Natural killer cell (primary cell): ENCODE measurements around the gene ARNT2. TPM values are rescaled to one million over a fixed set of nuclear protein-coding genes. Genes with fewer than 3 reads are reported as not detected.

ENCODE experiments used
- ATAC-seq, 3 donors: fragments of 150-1000 bp in 2 of 3; fragments of 200-7000 bp in 1 of 3; cut with Tn5 transposase; 1 replicate in 1 of 3; 2 replicates in 2 of 3; pipeline ENCODE4 v1.10.0; 2021; ENCODE audit warnings: mild to moderate bottlenecking in 2 of 3, moderate library complexity in 2 of 3
- DNase-seq, 2 donors: peaks; one replicate each; pipeline versions ENCODE4 v3.0.0 to v3.0.0-alpha.2; 2013 to 2021; ENCODE audit warnings: mixed read lengths in 1 of 2
- H3K27ac ChIP-seq: one replicate; pipeline ENCODE4 v1.5.1; 2013; ENCODE audit warnings: mild to moderate bottlenecking, low read length
- H3K27me3 ChIP-seq: one replicate; pipeline ENCODE4 v1.6.1; 2013; ENCODE audit warnings: low read length; ENCODE audit not compliant: control insufficient read depth, insufficient read depth
- H3K36me3 ChIP-seq: one replicate; pipeline ENCODE4 v1.6.1; 2013; ENCODE audit warnings: low read length; ENCODE audit not compliant: control insufficient read depth, insufficient read depth
- H3K4me1 ChIP-seq: one replicate; pipeline ENCODE4 v1.6.1; 2013; ENCODE audit warnings: low read length; ENCODE audit not compliant: control insufficient read depth, insufficient read depth
- H3K4me3 ChIP-seq: one replicate; pipeline ENCODE4 v1.5.1; 2013; ENCODE audit warnings: low read length
- H3K9me3 ChIP-seq: one replicate; pipeline ENCODE4 v1.6.1; 2013; ENCODE audit warnings: low read length; ENCODE audit not compliant: control insufficient read depth, insufficient read depth
- H3K27ac Mint-ChIP-seq, 2 donors: one replicate each; pipeline ENCODE4 v1.8.0; 2022; ENCODE audit warnings: mild to moderate bottlenecking in 2 of 2, mixed read lengths in 2 of 2, moderate library complexity in 1 of 2
- H3K27me3 Mint-ChIP-seq, 2 donors: one replicate each; pipeline ENCODE4 v1.8.0; 2022; ENCODE audit warnings: low read depth in 2 of 2, mixed read lengths in 2 of 2
- H3K36me3 Mint-ChIP-seq: one replicate; pipeline ENCODE4 v1.8.0; 2022; ENCODE audit warnings: mixed read lengths
- H3K4me1 Mint-ChIP-seq, 2 donors: one replicate each; pipeline ENCODE4 v1.8.0; 2022; ENCODE audit warnings: mixed read lengths in 2 of 2
- H3K4me3 Mint-ChIP-seq: one replicate; pipeline ENCODE4 v1.8.0; 2022; ENCODE audit warnings: mild to moderate bottlenecking, moderate library complexity, mixed read lengths
- H3K9me3 Mint-ChIP-seq, 2 donors: one replicate each; pipeline ENCODE4 v1.8.0; 2022; ENCODE audit warnings: mixed read lengths in 2 of 2
- WGBS: methylation state at CpG from one replicate; pipeline ENCODE4 v1.1.7; 2013; ENCODE audit warnings: missing lambda C conversion rate; ENCODE audit not compliant: insufficient coverage; 5-methylcytosine and 5-hydroxymethylcytosine counted together
- intact Hi-C: fragments of 100-400 bp; cut with micrococcal nuclease; formaldehyde crosslinking; loops from one replicate; pipeline ENCODE4 v1.14.2; 2022
- total RNA-seq, 4 donors: library from RNA; stranded (reverse); fragments of 120-200 nt in 1 of 4; gene quantifications; one replicate each; pipeline versions ENCODE4 v1.2.3 to v1.2.4, GENCODE V29; 2013 to 2022
- TF ChIP-seq, protein P1 (sequence below): fragments of 200-600 bp; IDR thresholded peaks from one replicate; pipeline ENCODE4 v1.8.0; 2022; ENCODE audit warnings: antibody characterized with exemption

Gene ARNT2
- total RNA-seq, 3 donors from 2014 or later (not counting 1 experiment from before 2014, with no cell fraction given), result not detected

DNA sequence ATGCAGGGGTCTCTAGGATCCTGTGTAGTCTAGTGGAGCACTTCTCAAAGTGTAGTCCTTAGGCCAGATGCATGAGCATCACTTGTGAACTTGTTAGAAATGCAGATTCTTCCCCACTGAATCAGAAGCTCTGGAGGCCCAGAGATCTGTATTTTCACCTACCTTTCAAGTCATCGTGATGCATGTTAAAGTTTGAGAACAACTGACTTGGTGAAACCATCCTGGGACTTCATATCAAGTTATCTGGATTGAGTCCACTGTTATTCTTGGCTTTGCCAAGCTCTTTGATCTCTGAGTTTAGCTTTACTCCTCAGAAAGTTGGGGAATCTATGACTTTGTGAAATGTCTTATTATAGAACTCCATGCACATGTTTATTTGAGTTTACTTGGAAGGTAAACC, 78.5 kb downstream of the ARNT2 start:
- Mint-ChIP-seq H3K4me1 (no peaks in the 10 kb centered on the region), H3K27ac (no peak overlapping the region), H3K4me3 (no peak overlapping the region), H3K36me3 (no peaks in the 10 kb centered on the region), H3K9me3 (no peaks in the 10 kb centered on the region), H3K27me3 (peaks cover 0 to 5% of the 10 kb centered on the region in 2 donors)
- TF ChIP-seq, protein P1, sequence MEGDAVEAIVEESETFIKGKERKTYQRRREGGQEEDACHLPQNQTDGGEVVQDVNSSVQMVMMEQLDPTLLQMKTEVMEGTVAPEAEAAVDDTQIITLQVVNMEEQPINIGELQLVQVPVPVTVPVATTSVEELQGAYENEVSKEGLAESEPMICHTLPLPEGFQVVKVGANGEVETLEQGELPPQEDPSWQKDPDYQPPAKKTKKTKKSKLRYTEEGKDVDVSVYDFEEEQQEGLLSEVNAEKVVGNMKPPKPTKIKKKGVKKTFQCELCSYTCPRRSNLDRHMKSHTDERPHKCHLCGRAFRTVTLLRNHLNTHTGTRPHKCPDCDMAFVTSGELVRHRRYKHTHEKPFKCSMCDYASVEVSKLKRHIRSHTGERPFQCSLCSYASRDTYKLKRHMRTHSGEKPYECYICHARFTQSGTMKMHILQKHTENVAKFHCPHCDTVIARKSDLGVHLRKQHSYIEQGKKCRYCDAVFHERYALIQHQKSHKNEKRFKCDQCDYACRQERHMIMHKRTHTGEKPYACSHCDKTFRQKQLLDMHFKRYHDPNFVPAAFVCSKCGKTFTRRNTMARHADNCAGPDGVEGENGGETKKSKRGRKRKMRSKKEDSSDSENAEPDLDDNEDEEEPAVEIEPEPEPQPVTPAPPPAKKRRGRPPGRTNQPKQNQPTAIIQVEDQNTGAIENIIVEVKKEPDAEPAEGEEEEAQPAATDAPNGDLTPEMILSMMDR, result no peak
- intact Hi-C loops, result no loop called here
- WGBS, result 84% methylated on average over 1 of the region's 1 CpG
- Histone ChIP-seq H3K27me3 (no peaks in the 10 kb centered on the region), H3K27ac (no peak overlapping the region), H3K9me3 (no peaks in the 10 kb centered on the region), H3K36me3 (no peaks in the 10 kb centered on the region), H3K4me1 (no peaks in the 10 kb centered on the region), H3K4me3 (no peak overlapping the region)
- no peak for ATAC-seq
- no peak for DNase-seq

GRCh38 chr15:80483725-80484161, 79.6 kb downstream of the ARNT2 start:
- Histone ChIP-seq H3K4me1 (no peaks in the 10 kb centered on the region), H3K4me3 (no peak overlapping the region), H3K9me3 (no peaks in the 10 kb centered on the region), H3K27ac (no peak overlapping the region), H3K36me3 (no peaks in the 10 kb centered on the region), H3K27me3 (no peaks in the 10 kb centered on the region)
- intact Hi-C loops, result no loop called here
- no peaks in the 10 kb centered on the region for H3K9me3 Mint-ChIP-seq
- no peak overlapping the region for H3K27ac Mint-ChIP-seq
- ATAC-seq, result no peak
- H3K36me3 Mint-ChIP-seq, result no peaks in the 10 kb centered on the region
- peaks cover 0 to 5% of the 10 kb centered on the region in 2 donors for H3K27me3 Mint-ChIP-seq
- no peaks in the 10 kb centered on the region for H3K4me1 Mint-ChIP-seq
- no peak overlapping the region for H3K4me3 Mint-ChIP-seq
- 92% methylated on average over 2 of the region's 2 CpGs for WGBS
- TF ChIP-seq, protein P1, result no peak
- no peak for DNase-seq

- no peak overlapping the region for H3K27ac Mint-ChIP-seq
- TF ChIP-seq, protein P1, result no peak
- no peaks in the 10 kb centered on the region for H3K36me3 ChIP-seq
- H3K4me1 ChIP-seq, result no peaks in the 10 kb centered on the region
- H3K4me3 Mint-ChIP-seq, result no peak overlapping the region
- DNase-seq (no peak), ATAC-seq (no peak)
- H3K27me3 Mint-ChIP-seq, result peaks cover 0 to 5% of the 10 kb centered on the region in 2 donors
- H3K27me3 ChIP-seq, result no peaks in the 10 kb centered on the region
- intact Hi-C loops, result no loop called here
- H3K27ac ChIP-seq, result no peak overlapping the region
- H3K9me3 ChIP-seq, result no peaks in the 10 kb centered on the region
- H3K4me3 ChIP-seq, result no peak overlapping the region
- H3K4me1 Mint-ChIP-seq, result no peaks in the 10 kb centered on the region
- no peaks in the 10 kb centered on the region for H3K36me3 Mint-ChIP-seq
- 82% methylated on average over 7 of the region's 7 CpGs for WGBS
- no peaks in the 10 kb centered on the region for H3K9me3 Mint-ChIP-seq
Measured at GRCh38 chr15:80484333-80484864, 80.2 kb downstream of the ARNT2 start.
